KMS-11 (cell line): ENCODE measurements around the gene EFCAB6.

ENCODE experiments used
- H2AFZ ChIP-seq: fragments of 200-600 bp; sonication (generic); 2 replicates; pipeline ENCODE4 v1.6.1; 2016; ENCODE audit warnings: antibody characterized with exemption, mixed run types, low read depth
- H3K27ac ChIP-seq: fragments of 200-600 bp; sonication (generic); 2 replicates; pipeline ENCODE4 v1.6.1; 2016; ENCODE audit warnings: mild to moderate bottlenecking, mixed run types
- H3K27me3 ChIP-seq: fragments of 200-600 bp; sonication (generic); 2 replicates; pipeline ENCODE4 v1.6.1; 2017; ENCODE audit warnings: mild to moderate bottlenecking, low read depth, mixed run types, moderate library complexity; ENCODE audit not compliant: insufficient read depth
- H3K36me3 ChIP-seq: fragments of 200-600 bp; sonication (generic); 2 replicates; pipeline ENCODE4 v1.6.1; 2017; ENCODE audit warnings: mild to moderate bottlenecking, mixed run types; ENCODE audit not compliant: insufficient read depth
- H3K4me1 ChIP-seq: fragments of 200-600 bp; sonication (generic); 2 replicates; pipeline ENCODE4 v1.6.1; 2016; ENCODE audit warnings: mild to moderate bottlenecking, low read depth, mixed run types; ENCODE audit not compliant: poor library complexity, severe bottlenecking
- H3K4me2 ChIP-seq: fragments of 200-600 bp; sonication (generic); 2 replicates; pipeline ENCODE4 v1.7.0; 2016; ENCODE audit warnings: mild to moderate bottlenecking, mixed run types
- H3K4me3 ChIP-seq: fragments of 200-600 bp; sonication (generic); IDR thresholded peaks from 2 replicates; pipeline ENCODE4 v1.6.1; 2017; ENCODE audit warnings: low read depth, low read length, mixed read lengths; ENCODE audit not compliant: insufficient read depth
- H3K79me2 ChIP-seq: fragments of 200-600 bp; sonication (generic); 2 replicates; pipeline ENCODE4 v1.6.1; 2016; ENCODE audit warnings: low read depth, mixed run types; ENCODE audit not compliant: insufficient read depth
- H3K9ac ChIP-seq: fragments of 200-600 bp; sonication (generic); 2 replicates; pipeline ENCODE4 v1.6.1; 2016; ENCODE audit warnings: mild to moderate bottlenecking, mixed run types
- H4K20me1 ChIP-seq: fragments of 200-600 bp; sonication (generic); 2 replicates; pipeline ENCODE4 v1.6.1; 2016; ENCODE audit warnings: mild to moderate bottlenecking, mixed run types; ENCODE audit not compliant: insufficient read depth
- TF ChIP-seq, protein P1 (sequence below): fragments of 200-600 bp; sonication (generic); conservative IDR thresholded peaks from 2 replicates; pipeline ENCODE4 v1.6.1; 2017; ENCODE audit warnings: low read depth, mild to moderate bottlenecking, antibody characterized with exemption, low read length, moderate library complexity, mixed read lengths

Gene EFCAB6

GRCh38 chr22:43840851-43841250, 28.7 kb upstream of the EFCAB6 start:
- Histone ChIP-seq H3K27me3 (peaks cover 51% of the 10 kb centered on the region), H3K36me3 (no peaks in the 10 kb centered on the region), H4K20me1 (no peaks in the 10 kb centered on the region), H3K4me3 (no peak overlapping the region), H2AFZ (no peak overlapping the region), H3K4me2 (no peak overlapping the region), H3K9ac (no peak overlapping the region), H3K27ac (no peak overlapping the region), H3K4me1 (no peaks in the 10 kb centered on the region), H3K79me2 (no peaks in the 10 kb centered on the region)
- TF ChIP-seq, protein P1, sequence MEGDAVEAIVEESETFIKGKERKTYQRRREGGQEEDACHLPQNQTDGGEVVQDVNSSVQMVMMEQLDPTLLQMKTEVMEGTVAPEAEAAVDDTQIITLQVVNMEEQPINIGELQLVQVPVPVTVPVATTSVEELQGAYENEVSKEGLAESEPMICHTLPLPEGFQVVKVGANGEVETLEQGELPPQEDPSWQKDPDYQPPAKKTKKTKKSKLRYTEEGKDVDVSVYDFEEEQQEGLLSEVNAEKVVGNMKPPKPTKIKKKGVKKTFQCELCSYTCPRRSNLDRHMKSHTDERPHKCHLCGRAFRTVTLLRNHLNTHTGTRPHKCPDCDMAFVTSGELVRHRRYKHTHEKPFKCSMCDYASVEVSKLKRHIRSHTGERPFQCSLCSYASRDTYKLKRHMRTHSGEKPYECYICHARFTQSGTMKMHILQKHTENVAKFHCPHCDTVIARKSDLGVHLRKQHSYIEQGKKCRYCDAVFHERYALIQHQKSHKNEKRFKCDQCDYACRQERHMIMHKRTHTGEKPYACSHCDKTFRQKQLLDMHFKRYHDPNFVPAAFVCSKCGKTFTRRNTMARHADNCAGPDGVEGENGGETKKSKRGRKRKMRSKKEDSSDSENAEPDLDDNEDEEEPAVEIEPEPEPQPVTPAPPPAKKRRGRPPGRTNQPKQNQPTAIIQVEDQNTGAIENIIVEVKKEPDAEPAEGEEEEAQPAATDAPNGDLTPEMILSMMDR = no peak

- TF ChIP-seq, protein P1 = no peak
- Histone ChIP-seq H3K4me2 (no peak overlapping the region), H3K36me3 (no peaks in the 10 kb centered on the region), H3K9ac (no peak overlapping the region), H3K4me3 (no peak overlapping the region), H3K79me2 (no peaks in the 10 kb centered on the region), H3K4me1 (no peaks in the 10 kb centered on the region), H4K20me1 (no peaks in the 10 kb centered on the region), H3K27me3 (peaks cover 50% of the 10 kb centered on the region), H2AFZ (no peak overlapping the region), H3K27ac (no peak overlapping the region)
Observed at GRCh38 chr22:43840431-43840830, 28.3 kb upstream of the EFCAB6 start.

GRCh38 chr22:43839781-43840180, 27.7 kb upstream of the EFCAB6 start:
- no peak overlapping the region for H3K4me2 ChIP-seq
- H3K4me3 ChIP-seq = no peak overlapping the region
- H3K9ac ChIP-seq = no peak overlapping the region
- no peaks in the 10 kb centered on the region for H3K36me3 ChIP-seq
- no peak overlapping the region for H3K27ac ChIP-seq
- no peaks in the 10 kb centered on the region for H3K4me1 ChIP-seq
- H4K20me1 ChIP-seq = no peaks in the 10 kb centered on the region
- peaks cover 47% of the 10 kb centered on the region for H3K27me3 ChIP-seq
- no peaks in the 10 kb centered on the region for H3K79me2 ChIP-seq
- TF ChIP-seq, protein P1 = no peak
- H2AFZ ChIP-seq = no peak overlapping the region

- peaks cover 41% of the 10 kb centered on the region; the same call in 1 of the 2 replicates for H3K27me3 ChIP-seq
- no peak overlapping the region for H3K9ac ChIP-seq
- no peak overlapping the region for H2AFZ ChIP-seq
- no peaks in the 10 kb centered on the region for H3K79me2 ChIP-seq
- H3K27ac ChIP-seq = no peak overlapping the region
- H3K4me2 ChIP-seq = no peak overlapping the region
- no peaks in the 10 kb centered on the region for H3K36me3 ChIP-seq
- TF ChIP-seq, protein P1 = no peak
- H4K20me1 ChIP-seq = no peaks in the 10 kb centered on the region
- no peak overlapping the region for H3K4me3 ChIP-seq
- no peaks in the 10 kb centered on the region for H3K4me1 ChIP-seq
Observed at GRCh38 chr22:43838571-43839307, 26.6 kb upstream of the EFCAB6 start.
